ENCODE results near the gene C1GALT1. TPM values are rescaled to one million over a fixed set of nuclear protein-coding genes. Genes with fewer than 3 reads are reported as not detected.

C1GALT1 gene
- total RNA-seq, 1 experiment from 2014 or later = 54.5 TPM

DNA sequence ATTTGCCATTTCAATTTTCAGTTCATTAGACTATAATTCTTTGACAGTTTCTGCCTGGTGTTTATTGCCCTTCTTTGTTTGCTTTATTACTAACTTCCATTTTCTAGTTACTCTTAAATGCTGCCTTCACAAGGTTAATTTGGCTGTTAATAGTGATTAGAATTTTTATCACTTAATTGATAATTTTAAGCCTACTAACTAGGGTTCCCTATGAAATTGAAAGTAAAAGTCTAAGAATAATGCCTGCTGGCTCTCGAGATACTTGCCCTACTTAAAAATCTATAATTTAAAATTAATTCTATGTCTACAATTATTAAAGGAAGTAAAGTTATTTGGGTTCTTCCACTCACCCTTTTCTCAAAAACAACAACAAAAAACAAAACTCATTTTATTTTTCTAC is 65.3 kb downstream of the C1GALT1 start:
- TF ChIP-seq TCF7L2 (IDR thresholded peaks at IDR 0.05; ENCODE audit: low read depth, low read length) (no peak), CTCF (IDR thresholded peaks at IDR 0.05) (no peak)
- Histone ChIP-seq H3K9me3 (ENCODE audit: control insufficient read depth, insufficient read depth, low read depth, low read length) (no peaks in the 10 kb centered on the region), H3K4me3 (ENCODE audit: low read depth in 2 of 2, low read length in 2 of 2) (no peak overlapping the region), H3K4me1 (ENCODE audit: control insufficient read depth, insufficient read depth, low read length) (no peaks in the 10 kb centered on the region), H3K27ac (ENCODE audit: low read length) (no peak overlapping the region), H3K36me3 (ENCODE audit: control insufficient read depth, insufficient read depth, low read length) (no peaks in the 10 kb centered on the region), H3K27me3 (ENCODE audit: control insufficient read depth, insufficient read depth, low read length) (no peaks in the 10 kb centered on the region)
- POLR2A ChIA-PET = no interaction called here
- CTCF ChIA-PET = no interaction called here
- in situ Hi-C loops (cut with HindIII; ENCODE audit: low pct_unique_long_range_greater_than_20kb, low sequenced_read_pairs) (no loop called here), intact Hi-C loops (cut with micrococcal nuclease; ENCODE audit: unreplicated experiment) (no loop called here)
- DNase-seq (ENCODE audit: low read depth, low spot score) = no peak
- no peak for ATAC-seq
- no TSS peak for BruUV-seq (replicated peaks)

DNA sequence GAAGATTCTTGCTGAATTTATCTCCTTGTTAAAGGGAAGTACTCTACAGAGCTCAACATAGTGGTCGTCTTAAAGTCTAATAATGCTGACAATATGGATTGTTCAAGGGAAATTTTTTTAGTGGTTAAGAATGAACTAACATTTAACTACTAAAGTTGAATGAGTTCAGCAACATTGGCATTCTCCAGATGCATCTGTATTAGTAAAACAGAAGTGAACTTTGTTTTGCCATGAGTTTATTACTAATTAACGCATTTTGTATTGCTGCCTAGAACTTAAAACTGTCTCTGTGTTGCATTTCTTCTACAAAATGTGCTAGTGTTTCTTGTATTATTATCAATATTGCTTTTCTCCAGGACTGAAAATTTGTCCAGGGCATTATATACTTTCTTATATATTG is 67.5 kb downstream of the C1GALT1 start:
- H3K4me1 ChIP-seq (ENCODE audit: control insufficient read depth, insufficient read depth, low read length) = no peaks in the 10 kb centered on the region
- CTCF ChIA-PET = interaction anchor here (0.6 kb wide), 1 partner anchor 95 kb away, joined by 6 read pairs; no protein-coding TSS in a partner anchor
- TF ChIP-seq POLR2AphosphoS5 (IDR thresholded peaks at IDR 0.05; ENCODE audit: low read depth, low read length) = no peak
- no peak for TF ChIP-seq CTCF (IDR thresholded peaks at IDR 0.05)
- no peak for TF ChIP-seq TCF7L2 (IDR thresholded peaks at IDR 0.05; ENCODE audit: low read depth, low read length)
- no peak for TF ChIP-seq SIN3A (IDR thresholded peaks at IDR 0.05; ENCODE audit: borderline replicate concordance, insufficient read depth, low read depth, low read length)
- TF ChIP-seq, protein P1, sequence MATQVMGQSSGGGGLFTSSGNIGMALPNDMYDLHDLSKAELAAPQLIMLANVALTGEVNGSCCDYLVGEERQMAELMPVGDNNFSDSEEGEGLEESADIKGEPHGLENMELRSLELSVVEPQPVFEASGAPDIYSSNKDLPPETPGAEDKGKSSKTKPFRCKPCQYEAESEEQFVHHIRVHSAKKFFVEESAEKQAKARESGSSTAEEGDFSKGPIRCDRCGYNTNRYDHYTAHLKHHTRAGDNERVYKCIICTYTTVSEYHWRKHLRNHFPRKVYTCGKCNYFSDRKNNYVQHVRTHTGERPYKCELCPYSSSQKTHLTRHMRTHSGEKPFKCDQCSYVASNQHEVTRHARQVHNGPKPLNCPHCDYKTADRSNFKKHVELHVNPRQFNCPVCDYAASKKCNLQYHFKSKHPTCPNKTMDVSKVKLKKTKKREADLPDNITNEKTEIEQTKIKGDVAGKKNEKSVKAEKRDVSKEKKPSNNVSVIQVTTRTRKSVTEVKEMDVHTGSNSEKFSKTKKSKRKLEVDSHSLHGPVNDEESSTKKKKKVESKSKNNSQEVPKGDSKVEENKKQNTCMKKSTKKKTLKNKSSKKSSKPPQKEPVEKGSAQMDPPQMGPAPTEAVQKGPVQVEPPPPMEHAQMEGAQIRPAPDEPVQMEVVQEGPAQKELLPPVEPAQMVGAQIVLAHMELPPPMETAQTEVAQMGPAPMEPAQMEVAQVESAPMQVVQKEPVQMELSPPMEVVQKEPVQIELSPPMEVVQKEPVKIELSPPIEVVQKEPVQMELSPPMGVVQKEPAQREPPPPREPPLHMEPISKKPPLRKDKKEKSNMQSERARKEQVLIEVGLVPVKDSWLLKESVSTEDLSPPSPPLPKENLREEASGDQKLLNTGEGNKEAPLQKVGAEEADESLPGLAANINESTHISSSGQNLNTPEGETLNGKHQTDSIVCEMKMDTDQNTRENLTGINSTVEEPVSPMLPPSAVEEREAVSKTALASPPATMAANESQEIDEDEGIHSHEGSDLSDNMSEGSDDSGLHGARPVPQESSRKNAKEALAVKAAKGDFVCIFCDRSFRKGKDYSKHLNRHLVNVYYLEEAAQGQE (IDR thresholded peaks at IDR 0.05; ENCODE audit: insufficient read depth in 1 of 2, low read depth in 2 of 2, low read length in 1 of 2) = no peak
- no peak for DNase-seq (ENCODE audit: low read depth, low spot score)
- H3K27ac ChIP-seq (ENCODE audit: low read length) = no peak overlapping the region
- intact Hi-C loops (cut with micrococcal nuclease; ENCODE audit: unreplicated experiment) = no loop called here
- H3K9me3 ChIP-seq (ENCODE audit: control insufficient read depth, insufficient read depth, low read depth, low read length) = no peaks in the 10 kb centered on the region
- in situ Hi-C loops (cut with HindIII; ENCODE audit: low pct_unique_long_range_greater_than_20kb, low sequenced_read_pairs) = no loop called here
- no peaks in the 10 kb centered on the region for H3K36me3 ChIP-seq (ENCODE audit: control insufficient read depth, insufficient read depth, low read length)
- POLR2A ChIA-PET = no interaction called here
- H3K4me3 ChIP-seq (ENCODE audit: low read depth in 2 of 2, low read length in 2 of 2) = no peak overlapping the region
- no TSS peak for BruUV-seq (replicated peaks)
- no peaks in the 10 kb centered on the region for H3K27me3 ChIP-seq (ENCODE audit: control insufficient read depth, insufficient read depth, low read length)
- ATAC-seq = no peak

DNA sequence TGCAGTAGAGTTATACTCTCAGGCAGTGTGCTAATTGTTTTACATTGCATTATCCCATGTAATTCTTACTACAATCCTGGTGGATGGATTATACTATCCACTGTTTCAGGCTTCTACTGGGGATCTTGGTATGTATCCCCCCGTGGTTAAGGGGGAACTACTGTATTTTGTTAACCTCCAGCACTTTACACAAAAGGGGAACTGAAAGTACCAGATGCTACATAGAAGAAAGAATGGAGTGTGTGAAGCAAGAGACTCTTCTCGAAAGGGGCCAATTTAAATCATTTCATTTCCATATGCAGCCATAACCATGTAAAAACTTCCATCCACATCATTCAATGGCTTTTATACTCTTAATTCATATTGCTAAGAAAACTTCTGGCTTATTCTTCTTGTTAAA is 69.4 kb downstream of the C1GALT1 start:
- Histone ChIP-seq H3K4me3 (ENCODE audit: low read depth in 2 of 2, low read length in 2 of 2) (no peak overlapping the region), H3K9me3 (ENCODE audit: control insufficient read depth, insufficient read depth, low read depth, low read length) (no peaks in the 10 kb centered on the region), H3K27me3 (ENCODE audit: control insufficient read depth, insufficient read depth, low read length) (no peaks in the 10 kb centered on the region), H3K27ac (ENCODE audit: low read length) (no peak overlapping the region), H3K4me1 (ENCODE audit: control insufficient read depth, insufficient read depth, low read length) (no peaks in the 10 kb centered on the region), H3K36me3 (ENCODE audit: control insufficient read depth, insufficient read depth, low read length) (no peaks in the 10 kb centered on the region)
- no TSS peak for BruUV-seq (replicated peaks)
- TF ChIP-seq SIN3A (IDR thresholded peaks at IDR 0.05; ENCODE audit: borderline replicate concordance, insufficient read depth, low read depth, low read length) (no peak), CTCF (IDR thresholded peaks at IDR 0.05) (no peak), POLR2AphosphoS5 (IDR thresholded peaks at IDR 0.05; ENCODE audit: low read depth, low read length) (no peak), TCF7L2 (IDR thresholded peaks at IDR 0.05; ENCODE audit: low read depth, low read length) (no peak)
- TF ChIP-seq, protein P1 (IDR thresholded peaks at IDR 0.05; ENCODE audit: insufficient read depth in 1 of 2, low read depth in 2 of 2, low read length in 1 of 2) = no peak
- intact Hi-C loops (cut with micrococcal nuclease; ENCODE audit: unreplicated experiment) = no loop called here
- ChIA-PET CTCF (no interaction called here), POLR2A (no interaction called here)
- DNase-seq (ENCODE audit: low read depth, low spot score) = no peak
- no peak for ATAC-seq
- in situ Hi-C loops (cut with HindIII; ENCODE audit: low pct_unique_long_range_greater_than_20kb, low sequenced_read_pairs) = no loop called here
